Kidney (tissue), 14 donors: ENCODE results near the gene RRP12. TPM values are rescaled to one million over a fixed set of nuclear protein-coding genes. Genes with fewer than 3 reads are reported as not detected.

Experiments
- DNase-seq, 5 donors: peaks; one replicate each; pipeline ENCODE4 v3.0.0-alpha.2; 2013 to 2020
- FAIRE-seq: peaks from 2 replicates; lab custom pipeline; 2012; peaks lifted over from hg19 to GRCh38; lab: Jason Lieb, UNC
- H3K27ac ChIP-seq, 2 donors: one replicate each; pipeline ENCODE4 v1.7.0; 2013; ENCODE audit warnings: low read depth in 2 of 2, low read length in 2 of 2, inconsistent platforms in 1 of 2
- H3K27me3 ChIP-seq: one replicate; pipeline ENCODE4 v1.7.1; 2013; ENCODE audit warnings: low read length, inconsistent platforms; ENCODE audit not compliant: control insufficient read depth, insufficient read depth
- H3K36me3 ChIP-seq, 3 donors: one replicate each; pipeline versions ENCODE4 v1.7.0 to v1.7.1; 2013; ENCODE audit warnings: low read length in 3 of 3, control low read depth in 1 of 3, inconsistent platforms in 1 of 3; ENCODE audit not compliant: insufficient read depth in 3 of 3, control insufficient read depth in 2 of 3
- H3K4me1 ChIP-seq, 3 donors: one replicate each; pipeline versions ENCODE4 v1.7.0 to v1.7.1; 2013; ENCODE audit warnings: low read length in 3 of 3, inconsistent platforms in 1 of 3, low read depth in 1 of 3; ENCODE audit not compliant: control insufficient read depth in 2 of 3, insufficient read depth in 2 of 3
- H3K4me3 ChIP-seq, 3 donors: one replicate each; pipeline versions ENCODE4 v1.7.0 to v1.8.1; 2013; ENCODE audit warnings: low read length in 3 of 3, control low read depth in 1 of 3, inconsistent platforms in 1 of 3
- H3K9ac ChIP-seq, 3 donors: one replicate each; pipeline versions ENCODE4 v1.7.0 to v1.7.1; 2013; ENCODE audit warnings: low read length in 3 of 3, control low read depth in 1 of 3, inconsistent platforms in 1 of 3
- H3K9me3 ChIP-seq, 3 donors: one replicate each; pipeline versions ENCODE4 v1.7.0 to v1.7.1; 2013; ENCODE audit warnings: low read length in 3 of 3, control low read depth in 1 of 3, inconsistent platforms in 1 of 3; ENCODE audit not compliant: control insufficient read depth in 2 of 3, insufficient read depth in 1 of 3
- intact Hi-C: fragments of 100-400 bp; cut with DNase I; formaldehyde crosslinking; loops from one replicate; pipeline ENCODE4 v1.11.1; 2022
- polyA plus RNA-seq: library from polyadenylated mRNA; stranded (reverse); fragments of 350-450 nt; fragmentation: Illumina TruSeq; extraction: RNeasy Lipid Tissue Mini Kit (QIAGEN cat#74804); gene quantifications from one replicate; pipeline ENCODE4 v1.2.3, GENCODE V29; 2014; ENCODE audit warnings: low read depth, low replicate concordance; ENCODE audit not compliant: insufficient read depth
- total RNA-seq: library from RNA; stranded (reverse); fragmentation: NEBNext Ultra II Directional; extraction: Animal tissue kit (Norgen Biotek cat#: 25700); gene quantifications from one replicate; pipeline ENCODE4 v1.2.1, GENCODE V29; 2021
- TF ChIP-seq, protein P1 (sequence below): IDR thresholded peaks from 3 replicates; pipeline ENCODE4 v1.5.1; 2012; ENCODE audit warnings: mild to moderate bottlenecking, moderate library complexity, borderline replicate concordance; ENCODE audit not compliant: insufficient read depth; ENCODE audit errors: extremely low read depth
- donor health status: control.
- donor health status: control.
- donor health status: control.
- donor health status: control.
- donor health status: control.
- donor health status: DM: yes; HTN: yes; CAD: no.
- donor health status: Normal renal cell carcinoma (clear cell type).

The RRP12 gene
- total and polyA plus RNA-seq, 2 donors from 2014 or later = 9.7 to 30.0 TPM

DNA sequence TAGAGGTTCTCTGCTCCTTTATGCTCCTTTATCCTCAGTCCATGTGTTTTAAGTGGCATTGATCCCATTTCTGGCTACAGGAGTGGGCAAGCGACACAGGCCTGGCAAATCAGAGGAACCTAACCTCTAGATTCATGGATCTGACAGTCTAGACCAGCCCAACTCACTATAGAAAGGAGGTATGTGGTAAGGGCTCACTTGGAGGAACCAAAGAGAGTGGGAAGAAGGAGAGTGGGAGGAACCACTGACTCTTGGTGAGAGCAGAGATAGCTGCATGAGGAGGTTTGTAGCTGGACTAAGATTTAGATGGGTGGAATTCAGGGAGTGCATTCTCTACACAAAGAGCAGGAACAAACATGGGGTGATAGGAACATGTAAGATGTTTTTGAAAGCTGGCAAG, 93.7 kb downstream of the RRP12 start:
- Histone ChIP-seq H3K27ac (no peak overlapping the region), H3K9me3 (no peaks in the 10 kb centered on the region), H3K9ac (no peak overlapping the region), H3K27me3 (no peaks in the 10 kb centered on the region), H3K36me3 (no peaks in the 10 kb centered on the region), H3K4me3 (no peak overlapping the region), H3K4me1 (no peaks in the 10 kb centered on the region)
- TF ChIP-seq, protein P1, sequence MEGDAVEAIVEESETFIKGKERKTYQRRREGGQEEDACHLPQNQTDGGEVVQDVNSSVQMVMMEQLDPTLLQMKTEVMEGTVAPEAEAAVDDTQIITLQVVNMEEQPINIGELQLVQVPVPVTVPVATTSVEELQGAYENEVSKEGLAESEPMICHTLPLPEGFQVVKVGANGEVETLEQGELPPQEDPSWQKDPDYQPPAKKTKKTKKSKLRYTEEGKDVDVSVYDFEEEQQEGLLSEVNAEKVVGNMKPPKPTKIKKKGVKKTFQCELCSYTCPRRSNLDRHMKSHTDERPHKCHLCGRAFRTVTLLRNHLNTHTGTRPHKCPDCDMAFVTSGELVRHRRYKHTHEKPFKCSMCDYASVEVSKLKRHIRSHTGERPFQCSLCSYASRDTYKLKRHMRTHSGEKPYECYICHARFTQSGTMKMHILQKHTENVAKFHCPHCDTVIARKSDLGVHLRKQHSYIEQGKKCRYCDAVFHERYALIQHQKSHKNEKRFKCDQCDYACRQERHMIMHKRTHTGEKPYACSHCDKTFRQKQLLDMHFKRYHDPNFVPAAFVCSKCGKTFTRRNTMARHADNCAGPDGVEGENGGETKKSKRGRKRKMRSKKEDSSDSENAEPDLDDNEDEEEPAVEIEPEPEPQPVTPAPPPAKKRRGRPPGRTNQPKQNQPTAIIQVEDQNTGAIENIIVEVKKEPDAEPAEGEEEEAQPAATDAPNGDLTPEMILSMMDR = no peak
- DNase-seq = no peak
- no peak for FAIRE-seq
- intact Hi-C loops = no loop called here

Other genes with a start within 250 kb of the RRP12 start
- 0.35 TPM for gene SLIT1, start 215.4 kb downstream of the RRP12 start, total RNA-seq
- gene SLIT1, start 215.4 kb downstream of the RRP12 start, polyA plus RNA-seq = 0.06 TPM
- gene ARHGAP19, start 108.7 kb downstream of the RRP12 start, total RNA-seq = 10.6 TPM
- gene ARHGAP19, start 108.7 kb downstream of the RRP12 start, polyA plus RNA-seq = 5.3 TPM
- gene FRAT1, start 82.1 kb downstream of the RRP12 start, total RNA-seq = 7.0 TPM
- 2.1 TPM for gene FRAT1, start 82.1 kb downstream of the RRP12 start, polyA plus RNA-seq
- 16.8 TPM for gene FRAT2, start 66.6 kb downstream of the RRP12 start, total RNA-seq
- 5.4 TPM for gene FRAT2, start 66.6 kb downstream of the RRP12 start, polyA plus RNA-seq
- 161 TPM for gene PGAM1, start 24.9 kb upstream of the RRP12 start, total RNA-seq
- gene PGAM1, start 24.9 kb upstream of the RRP12 start, polyA plus RNA-seq = 328 TPM
- 28.8 TPM for gene EXOSC1, start 44.7 kb upstream of the RRP12 start, total RNA-seq
- 40.9 TPM for gene EXOSC1, start 44.7 kb upstream of the RRP12 start, polyA plus RNA-seq
- 35.9 TPM for gene ZDHHC16, start 44.8 kb upstream of the RRP12 start, total RNA-seq
- gene ZDHHC16, start 44.8 kb upstream of the RRP12 start, polyA plus RNA-seq = 48.9 TPM
- 56.1 TPM for gene MMS19, start 97.1 kb upstream of the RRP12 start, total RNA-seq
- gene MMS19, start 97.1 kb upstream of the RRP12 start, polyA plus RNA-seq = 49.7 TPM
- 17.4 TPM for gene UBTD1, start 97.6 kb upstream of the RRP12 start, total RNA-seq
- 26.1 TPM for gene UBTD1, start 97.6 kb upstream of the RRP12 start, polyA plus RNA-seq
- 3.6 TPM for gene ANKRD2, start 171.4 kb upstream of the RRP12 start, total RNA-seq
- gene ANKRD2, start 171.4 kb upstream of the RRP12 start, polyA plus RNA-seq = 10.0 TPM
- gene HOGA1, start 183.0 kb upstream of the RRP12 start, total RNA-seq = 28.8 TPM
- gene HOGA1, start 183.0 kb upstream of the RRP12 start, polyA plus RNA-seq = 100 TPM
- 1.6 TPM for gene C10orf62, start 188.4 kb upstream of the RRP12 start, total RNA-seq
- 0.77 TPM for gene C10orf62, start 188.4 kb upstream of the RRP12 start, polyA plus RNA-seq
- gene MORN4, start 232.2 kb upstream of the RRP12 start, total RNA-seq = 9.1 TPM
- gene MORN4, start 232.2 kb upstream of the RRP12 start, polyA plus RNA-seq = 21.2 TPM
- gene PI4K2A, start 239.3 kb upstream of the RRP12 start, total RNA-seq = 14.2 TPM
- gene PI4K2A, start 239.3 kb upstream of the RRP12 start, polyA plus RNA-seq = 17.3 TPM